GM21717 (cell line): ENCODE data around the gene TUBB6.

Experiments used
- ATAC-seq: cut with Tn5 transposase; IDR thresholded peaks from one replicate; pipeline ENCODE4 v1.9.1; 2021; ENCODE audit warnings: mild to moderate bottlenecking, moderate library complexity; ENCODE audit not compliant: unreplicated experiment

Gene TUBB6

GRCh38 chr18:12335503-12335902 lies 27.5 kb downstream of the TUBB6 start:
- no peak for ATAC-seq

GRCh38 chr18:12336171-12336613 lies 28.2 kb downstream of the TUBB6 start:
- ATAC-seq, result no peak

- ATAC-seq, result no peak
Measured at GRCh38 chr18:12336887-12337286, 28.8 kb downstream of the TUBB6 start.

- ATAC-seq, result no peak
Measured at GRCh38 chr18:12338382-12338781, 30.3 kb downstream of the TUBB6 start.

- ATAC-seq, result no peak
Measured at GRCh38 chr18:12340945-12341660, 33.1 kb downstream of the TUBB6 start.

- ATAC-seq, result no peak
Measured at GRCh38 chr18:12342661-12343060, 34.6 kb downstream of the TUBB6 start.

- no peak for ATAC-seq
Measured at GRCh38 chr18:12345491-12346239, 37.6 kb downstream of the TUBB6 start.

- ATAC-seq, result no peak
Measured at GRCh38 chr18:12346240-12346565, 38.2 kb downstream of the TUBB6 start.

- no peak for ATAC-seq
Measured at GRCh38 chr18:12347895-12348294, 39.9 kb downstream of the TUBB6 start.

GRCh38 chr18:12352188-12352587 lies 44.1 kb downstream of the TUBB6 start:
- no peak for ATAC-seq

- no peak for ATAC-seq
Measured at GRCh38 chr18:12359515-12359927, 51.5 kb downstream of the TUBB6 start.

GRCh38 chr18:12361770-12362378 lies 53.8 kb downstream of the TUBB6 start:
- ATAC-seq, result no peak

GRCh38 chr18:12362473-12363174 lies 54.6 kb downstream of the TUBB6 start:
- no peak for ATAC-seq

GRCh38 chr18:12366379-12366778 lies 58.3 kb downstream of the TUBB6 start:
- no peak for ATAC-seq

GRCh38 chr18:12366784-12367183 lies 58.7 kb downstream of the TUBB6 start:
- no peak for ATAC-seq

GRCh38 chr18:12369211-12369610 lies 61.2 kb downstream of the TUBB6 start:
- ATAC-seq, result no peak

GRCh38 chr18:12371590-12371989 lies 63.5 kb downstream of the TUBB6 start:
- ATAC-seq, result no peak

GRCh38 chr18:12372406-12372805 lies 64.4 kb downstream of the TUBB6 start:
- no peak for ATAC-seq

GRCh38 chr18:12373116-12373770 lies 65.2 kb downstream of the TUBB6 start:
- no peak for ATAC-seq

- no peak for ATAC-seq
Measured at GRCh38 chr18:12373771-12374116, 65.7 kb downstream of the TUBB6 start.

GRCh38 chr18:12374401-12374800 lies 66.4 kb downstream of the TUBB6 start:
- ATAC-seq, result no peak
